ENCODE data around the gene CDH4.

The CDH4 gene

GRCh38 chr20:61582196-61582923 lies 330.3 kb downstream of the CDH4 start:
- no peak for DNase-seq (ENCODE audit: low read depth)
- TF ChIP-seq, protein P1, sequence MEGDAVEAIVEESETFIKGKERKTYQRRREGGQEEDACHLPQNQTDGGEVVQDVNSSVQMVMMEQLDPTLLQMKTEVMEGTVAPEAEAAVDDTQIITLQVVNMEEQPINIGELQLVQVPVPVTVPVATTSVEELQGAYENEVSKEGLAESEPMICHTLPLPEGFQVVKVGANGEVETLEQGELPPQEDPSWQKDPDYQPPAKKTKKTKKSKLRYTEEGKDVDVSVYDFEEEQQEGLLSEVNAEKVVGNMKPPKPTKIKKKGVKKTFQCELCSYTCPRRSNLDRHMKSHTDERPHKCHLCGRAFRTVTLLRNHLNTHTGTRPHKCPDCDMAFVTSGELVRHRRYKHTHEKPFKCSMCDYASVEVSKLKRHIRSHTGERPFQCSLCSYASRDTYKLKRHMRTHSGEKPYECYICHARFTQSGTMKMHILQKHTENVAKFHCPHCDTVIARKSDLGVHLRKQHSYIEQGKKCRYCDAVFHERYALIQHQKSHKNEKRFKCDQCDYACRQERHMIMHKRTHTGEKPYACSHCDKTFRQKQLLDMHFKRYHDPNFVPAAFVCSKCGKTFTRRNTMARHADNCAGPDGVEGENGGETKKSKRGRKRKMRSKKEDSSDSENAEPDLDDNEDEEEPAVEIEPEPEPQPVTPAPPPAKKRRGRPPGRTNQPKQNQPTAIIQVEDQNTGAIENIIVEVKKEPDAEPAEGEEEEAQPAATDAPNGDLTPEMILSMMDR (IDR thresholded peaks at IDR 0.05; ENCODE audit: control insufficient read depth, extremely low read depth, insufficient read depth): no peak
- H3K4me3 ChIP-seq (ENCODE audit: low read depth, low read length): no peak overlapping the region

DNA sequence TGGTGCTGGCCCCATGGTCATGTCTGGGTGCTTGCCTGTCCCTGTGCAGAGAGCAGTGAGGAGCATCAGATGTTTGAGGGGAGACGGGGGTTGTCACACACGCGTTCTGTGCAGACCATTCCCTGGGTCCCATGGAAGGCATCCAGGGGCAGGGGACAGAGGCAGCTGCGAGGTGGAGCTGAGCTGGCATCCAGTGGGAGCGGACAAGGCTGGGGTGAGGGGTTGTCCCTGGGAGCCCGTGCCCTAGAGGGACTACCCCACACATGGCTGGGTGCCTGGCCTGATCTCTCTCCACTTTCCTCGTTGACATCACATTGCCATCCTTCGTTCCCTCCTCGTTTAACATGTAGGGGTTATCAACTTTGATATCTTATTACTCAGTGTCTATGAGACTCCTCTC lies 331.3 kb downstream of the CDH4 start:
- DNase-seq (ENCODE audit: low read depth): no peak
- H3K4me3 ChIP-seq (ENCODE audit: low read depth, low read length): no peak overlapping the region
- TF ChIP-seq, protein P1 (IDR thresholded peaks at IDR 0.05; ENCODE audit: control insufficient read depth, extremely low read depth, insufficient read depth): no peak

- no peak for DNase-seq (ENCODE audit: low read depth)
- TF ChIP-seq, protein P1 (IDR thresholded peaks at IDR 0.05; ENCODE audit: control insufficient read depth, extremely low read depth, insufficient read depth): no peak
- no peak overlapping the region for H3K4me3 ChIP-seq (ENCODE audit: low read depth, low read length)
These were observed 332.8 kb downstream of the CDH4 start for GRCh38 chr20:61584851-61585250.

DNA sequence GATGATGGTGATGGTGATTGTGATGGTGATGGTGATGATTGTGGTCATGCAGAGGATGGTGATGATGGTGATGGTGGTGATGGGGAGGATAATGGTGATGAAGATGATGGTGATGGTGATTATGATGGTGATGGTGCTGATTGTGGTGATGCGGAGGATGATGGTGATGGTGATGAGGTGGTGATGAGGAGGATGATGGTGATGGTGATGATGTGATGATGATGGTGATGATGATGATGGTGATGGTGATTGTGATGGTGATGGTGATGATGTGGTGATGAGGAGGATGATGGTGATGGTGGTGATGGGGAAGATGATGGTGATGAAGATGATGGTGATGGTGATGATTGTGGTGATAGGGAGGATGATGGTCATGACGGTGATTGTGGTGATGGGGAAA lies 333.7 kb downstream of the CDH4 start:
- DNase-seq (ENCODE audit: low read depth): no peak
- H3K4me3 ChIP-seq (ENCODE audit: low read depth, low read length): no peak overlapping the region
- TF ChIP-seq, protein P1 (IDR thresholded peaks at IDR 0.05; ENCODE audit: control insufficient read depth, extremely low read depth, insufficient read depth): no peak

DNA sequence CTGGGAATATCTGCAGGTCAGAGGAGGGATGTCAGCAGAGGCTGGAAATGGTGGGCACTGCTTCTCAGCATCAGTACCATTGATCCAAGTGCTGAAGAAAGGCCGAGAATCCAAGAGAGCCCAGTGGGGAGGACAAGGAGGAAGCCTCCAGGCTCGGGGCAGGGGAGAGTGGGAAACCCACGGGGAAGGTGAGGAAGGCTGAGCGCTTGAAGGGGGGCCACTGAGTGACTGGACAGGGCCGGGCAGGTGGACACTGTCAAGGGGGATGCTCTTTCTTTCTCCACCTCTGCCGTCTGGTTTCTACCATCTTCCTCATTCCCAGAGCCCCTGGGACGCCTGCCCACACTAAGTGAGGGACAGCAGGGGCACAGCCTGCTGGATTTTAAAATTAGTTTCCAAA lies 335.0 kb downstream of the CDH4 start:
- TF ChIP-seq, protein P1 (IDR thresholded peaks at IDR 0.05; ENCODE audit: control insufficient read depth, extremely low read depth, insufficient read depth): no peak
- no peak overlapping the region for H3K4me3 ChIP-seq (ENCODE audit: low read depth, low read length)
- no peak for DNase-seq (ENCODE audit: low read depth)

- no peak for DNase-seq (ENCODE audit: low read depth)
- H3K4me3 ChIP-seq (ENCODE audit: low read depth, low read length): no peak overlapping the region
- TF ChIP-seq, protein P1 (IDR thresholded peaks at IDR 0.05; ENCODE audit: control insufficient read depth, extremely low read depth, insufficient read depth): no peak
These were observed 335.7 kb downstream of the CDH4 start for GRCh38 chr20:61587681-61588289.

All from LNCaP clone FGC (cell line).